Small intestine (tissue), 7 donors: ENCODE results near the gene PIGW. TPM values are rescaled to one million over a fixed set of nuclear protein-coding genes. Genes with fewer than 3 reads are reported as not detected.
A peak's percentile ranks its signal among the peaks of the same experiment; 100 is the strongest.

Source experiments
- DNase-seq, 2 donors: peaks; one replicate each; pipeline versions ENCODE4 v3.0.0 to v3.0.0-alpha.2; 2013
- FAIRE-seq: peaks from 2 replicates; lab custom pipeline; 2012; peaks lifted over from hg19 to GRCh38; lab: Jason Lieb, UNC
- H3K27ac ChIP-seq, 3 donors: one replicate each; pipeline ENCODE4 v1.5.1; 2013; ENCODE audit warnings: low read length in 2 of 3, mild to moderate bottlenecking in 2 of 3, control low read depth in 1 of 3, inconsistent platforms in 1 of 3, low read depth in 1 of 3, moderate library complexity in 1 of 3
- H3K27me3 ChIP-seq, 3 donors: one replicate each; pipeline ENCODE4 v1.6.1; 2013; ENCODE audit warnings: low read length in 3 of 3, inconsistent platforms in 1 of 3; ENCODE audit not compliant: control insufficient read depth in 3 of 3, insufficient read depth in 3 of 3
- H3K36me3 ChIP-seq, 3 donors: one replicate each; pipeline ENCODE4 v1.6.1; 2013; ENCODE audit warnings: low read length in 3 of 3, inconsistent platforms in 1 of 3, low read depth in 1 of 3, mild to moderate bottlenecking in 1 of 3, moderate library complexity in 1 of 3; ENCODE audit not compliant: control insufficient read depth in 3 of 3, insufficient read depth in 2 of 3
- H3K4me1 ChIP-seq, 3 donors: one replicate each; pipeline ENCODE4 v1.6.1; 2013; ENCODE audit warnings: low read length in 2 of 3, inconsistent platforms in 1 of 3, low read depth in 1 of 3, mild to moderate bottlenecking in 1 of 3, moderate library complexity in 1 of 3; ENCODE audit not compliant: control insufficient read depth in 3 of 3, insufficient read depth in 2 of 3
- H3K4me3 ChIP-seq, 3 donors: one replicate each; pipeline ENCODE4 v1.5.1; 2013; ENCODE audit warnings: low read length in 3 of 3, control low read depth in 1 of 3, inconsistent platforms in 1 of 3, low read depth in 1 of 3, mild to moderate bottlenecking in 1 of 3, moderate library complexity in 1 of 3
- H3K9me3 ChIP-seq, 2 donors: one replicate each; pipeline ENCODE4 v1.6.1; 2013; ENCODE audit warnings: low read depth in 1 of 2, low read length in 1 of 2; ENCODE audit not compliant: control insufficient read depth in 2 of 2, insufficient read depth in 1 of 2
- WGBS, 3 donors: extraction: QIAGEN DNeasy Blood & Tissue Kit; methylation state at CpG; one replicate each; pipeline ENCODE4 v1.1.7; 2013; 5-methylcytosine and 5-hydroxymethylcytosine counted together
- polyA plus RNA-seq, 4 donors: library from polyadenylated mRNA; stranded (reverse) in 3 of 4; unstranded in 1 of 4; fragments of 200-250 nt in 3 of 4; fragments of 120-200 nt in 1 of 4; gene quantifications; one replicate each; pipeline versions ENCODE4 v1.2.1 to v1.2.3, GENCODE V29; 2013
- donor health status: healthy with polysubstance abuse.
- donor health status: control.
- donor health status: control.
- donor health status: Bipolar disorder and iron deficiency.
- donor health status: healthy.

PIGW gene
- polyA plus RNA-seq, 4 donors, result 2.5 to 9.0 (median 5.9) TPM

- H3K36me3 ChIP-seq, result peaks cover 0 to 77% (median 7%) of the 10 kb centered on the region in 3 donors
- no peaks in the 10 kb centered on the region for H3K9me3 ChIP-seq
- no peaks in the 10 kb centered on the region for H3K27me3 ChIP-seq
- H3K4me3 ChIP-seq, result no peak overlapping the region
- H3K4me1 ChIP-seq, result no peaks in the 10 kb centered on the region
- FAIRE-seq (no peak), DNase-seq (no peak)
- no peak overlapping the region for H3K27ac ChIP-seq
- 86 to 96% (median 95%) methylated on average over 5 of the region's 5 CpGs for WGBS, 3 donors
Observed at GRCh38 chr17:36512641-36513040, 22.1 kb upstream of the PIGW start.

- H3K36me3 ChIP-seq, result peaks cover 3 to 64% (median 7%) of the 10 kb centered on the region in 3 donors
- H3K27ac ChIP-seq, result no peak overlapping the region
- no peak overlapping the region for H3K4me3 ChIP-seq
- no peaks in the 10 kb centered on the region for H3K9me3 ChIP-seq
- WGBS, 3 donors, result 91 to 100% (median 96%) methylated on average over 3 of the region's 3 CpGs
- no peaks in the 10 kb centered on the region for H3K4me1 ChIP-seq
- H3K27me3 ChIP-seq, result no peaks in the 10 kb centered on the region
- DNase-seq (no peak), FAIRE-seq (no peak)
Observed at GRCh38 chr17:36514856-36515255, 19.9 kb upstream of the PIGW start.

- Histone ChIP-seq H3K27me3 (no peaks in the 10 kb centered on the region), H3K9me3 (no peaks in the 10 kb centered on the region), H3K36me3 (peaks cover 3 to 57% (median 5%) of the 10 kb centered on the region in 3 donors), H3K4me1 (no peaks in the 10 kb centered on the region), H3K27ac (no peak overlapping the region), H3K4me3 (no peak overlapping the region)
- FAIRE-seq, result no peak
- DNase-seq, result no peak
- WGBS, 3 donors, result 87 to 95% (median 89%) methylated on average over 4 of the region's 4 CpGs
Observed at GRCh38 chr17:36515837-36516236, 18.9 kb upstream of the PIGW start.

DNA sequence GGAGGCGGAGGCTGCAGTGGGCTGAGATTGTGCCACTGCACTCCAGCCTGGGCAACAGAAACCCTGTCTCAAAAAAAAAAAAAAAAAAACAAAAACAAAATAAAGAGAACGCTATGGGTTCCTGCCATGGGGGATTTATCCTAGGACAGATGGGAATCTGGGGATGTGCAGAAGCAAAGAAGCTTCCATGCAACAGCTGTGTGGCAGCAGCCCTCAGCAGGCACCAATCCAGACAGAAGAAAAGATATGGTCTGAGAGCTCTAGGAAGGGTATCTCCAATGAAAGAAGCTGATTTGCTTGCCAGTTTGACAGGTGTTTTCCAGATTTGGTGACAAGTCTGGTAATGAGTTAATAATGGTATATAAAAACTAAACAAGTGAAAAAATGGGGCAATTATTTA lies 11.7 kb upstream of the PIGW start:
- DNase-seq (no peak), FAIRE-seq (no peak)
- Histone ChIP-seq H3K27ac (no peak overlapping the region), H3K4me3 (no peak overlapping the region), H3K27me3 (no peaks in the 10 kb centered on the region), H3K4me1 (no peaks in the 10 kb centered on the region), H3K9me3 (no peaks in the 10 kb centered on the region), H3K36me3 (peaks cover 11 to 45% (median 16%) of the 10 kb centered on the region in 3 donors)
- WGBS, 3 donors, result 94 to 96% (median 96%) methylated on average over 2 of the region's 2 CpGs

- Histone ChIP-seq H3K9me3 (no peaks in the 10 kb centered on the region), H3K36me3 (peaks cover 16 to 52% (median 16%) of the 10 kb centered on the region in 3 donors), H3K4me3 (no peak overlapping the region), H3K27ac (no peak overlapping the region), H3K4me1 (no peaks in the 10 kb centered on the region), H3K27me3 (no peaks in the 10 kb centered on the region)
- WGBS, 3 donors, result 83 to 92% (median 91%) methylated on average over 4 of the region's 4 CpGs
- DNase-seq (peak in 1 of 2 donors; percentile 26), FAIRE-seq (no peak)
Observed at GRCh38 chr17:36524428-36524876, 10.3 kb upstream of the PIGW start.

DNA sequence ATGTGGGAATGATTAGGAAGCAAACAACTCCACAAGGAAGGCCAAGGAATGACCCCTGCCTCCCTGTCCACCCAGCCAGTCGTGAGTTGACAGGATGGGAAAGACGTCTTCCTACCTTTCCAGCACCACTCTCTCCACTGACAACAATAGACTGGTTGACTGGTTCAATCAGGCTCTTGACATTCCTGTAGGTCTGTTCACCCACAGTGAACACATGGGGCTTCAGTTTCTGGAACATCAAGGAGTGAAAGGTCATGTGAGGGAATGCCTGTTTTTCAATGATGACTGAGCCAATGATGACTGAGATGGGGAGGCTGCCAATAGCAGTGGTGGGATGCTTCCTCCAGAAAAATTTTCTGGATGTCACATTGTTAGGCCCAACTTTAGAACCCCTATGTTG lies 9.7 kb upstream of the PIGW start:
- Histone ChIP-seq H3K27me3 (no peaks in the 10 kb centered on the region), H3K36me3 (peaks cover 16 to 53% (median 18%) of the 10 kb centered on the region in 3 donors), H3K9me3 (no peaks in the 10 kb centered on the region), H3K27ac (no peak overlapping the region), H3K4me1 (no peaks in the 10 kb centered on the region), H3K4me3 (no peak overlapping the region)
- WGBS, 3 donors, result 88 to 100% (median 93%) methylated on average over 2 of the region's 2 CpGs
- FAIRE-seq (no peak), DNase-seq (no peak)

- Histone ChIP-seq H3K36me3 (peaks cover 14 to 59% (median 18%) of the 10 kb centered on the region in 3 donors), H3K27ac (no peak overlapping the region), H3K27me3 (no peaks in the 10 kb centered on the region), H3K4me3 (no peak overlapping the region), H3K9me3 (no peaks in the 10 kb centered on the region), H3K4me1 (no peaks in the 10 kb centered on the region)
- FAIRE-seq (no peak), DNase-seq (no peak)
- WGBS, 3 donors, result 94 to 97% (median 96%) methylated on average over 6 of the region's 6 CpGs
Observed at GRCh38 chr17:36525888-36526287, 8.9 kb upstream of the PIGW start.

GRCh38 chr17:36527621-36528250 lies 7.1 kb upstream of the PIGW start:
- no peak overlapping the region for H3K4me3 ChIP-seq
- peaks cover 18 to 71% (median 19%) of the 10 kb centered on the region in 3 donors for H3K36me3 ChIP-seq
- H3K4me1 ChIP-seq, result no peaks in the 10 kb centered on the region
- no peak overlapping the region for H3K27ac ChIP-seq
- FAIRE-seq (no peak), DNase-seq (no peak)
- H3K27me3 ChIP-seq, result no peaks in the 10 kb centered on the region
- H3K9me3 ChIP-seq, result no peaks in the 10 kb centered on the region
- WGBS, 3 donors, result 93 to 98% (median 95%) methylated on average over 7 of the region's 7 CpGs

GRCh38 chr17:36529121-36529520 lies 5.7 kb upstream of the PIGW start:
- Histone ChIP-seq H3K27me3 (no peaks in the 10 kb centered on the region), H3K4me3 (no peak overlapping the region), H3K36me3 (peaks cover 18 to 74% (median 20%) of the 10 kb centered on the region in 3 donors), H3K27ac (no peak overlapping the region), H3K4me1 (peaks cover 0 to 7% (median 0%) of the 10 kb centered on the region in 3 donors), H3K9me3 (no peaks in the 10 kb centered on the region)
- no peak for FAIRE-seq
- no peak for DNase-seq
